Parathyroid adenoma (tissue), 2 donors: Measurements from ENCODE around the gene ABI3BP.

Experiments used
- H2AFZ ChIP-seq: fragments of 300-600 bp; sonication (generic); one replicate; pipeline ENCODE4 v1.7.0; 2017; ENCODE audit warnings: antibody characterized with exemption, mild to moderate bottlenecking
- H3K27ac ChIP-seq: fragments of 300-600 bp; sonication (generic); one replicate; pipeline ENCODE4 v1.7.0; 2017
- H3K27me3 ChIP-seq: fragments of 300-600 bp; sonication (generic); one replicate; pipeline ENCODE4 v1.7.0; 2017; ENCODE audit warnings: low read length; ENCODE audit not compliant: control insufficient read depth, insufficient read depth
- H3K36me3 ChIP-seq: fragments of 300-600 bp; sonication (generic); one replicate; pipeline ENCODE4 v1.7.0; 2017; ENCODE audit warnings: low read length; ENCODE audit not compliant: control insufficient read depth, insufficient read depth
- H3K4me1 ChIP-seq: fragments of 300-600 bp; sonication (generic); one replicate; pipeline ENCODE4 v1.7.0; 2017; ENCODE audit warnings: control low read depth
- H3K4me2 ChIP-seq: fragments of 300-600 bp; sonication (generic); one replicate; pipeline ENCODE4 v1.7.0; 2017; ENCODE audit warnings: low read length
- H3K4me3 ChIP-seq: fragments of 300-600 bp; sonication (generic); one replicate; pipeline ENCODE4 v1.7.0; 2017; ENCODE audit warnings: low read depth, low read length
- H3K79me2 ChIP-seq: fragments of 300-600 bp; sonication (generic); one replicate; pipeline ENCODE4 v1.7.0; 2017; ENCODE audit warnings: control low read depth
- H3K9ac ChIP-seq: fragments of 300-600 bp; sonication (generic); one replicate; pipeline ENCODE4 v1.7.0; 2017; ENCODE audit warnings: mild to moderate bottlenecking
- H3K9me3 ChIP-seq: fragments of 300-600 bp; sonication (generic); one replicate; pipeline ENCODE4 v1.7.0; 2017; ENCODE audit warnings: low read length; ENCODE audit not compliant: control insufficient read depth
- CTCF ChIP-seq: fragments of 300-600 bp; sonication (generic); IDR thresholded peaks from one replicate; pipeline ENCODE4 v1.7.0; 2017; ENCODE audit warnings: antibody characterized with exemption, mild to moderate bottlenecking
- donor health status: primary hyperparathyroidism.

ABI3BP gene

GRCh38 chr3:100709842-100710260 is 283.4 kb downstream of the ABI3BP start:
- peaks cover 5% of the 10 kb centered on the region for H3K4me1 ChIP-seq
- H3K4me2 ChIP-seq, result peak overlapping the region; percentile 77
- peak overlapping the region; percentile 73 for H3K4me3 ChIP-seq
- peak overlapping the region; percentile 58 for H3K9ac ChIP-seq
- H3K9me3 ChIP-seq, result no peaks in the 10 kb centered on the region
- peaks cover 27% of the 10 kb centered on the region for H3K79me2 ChIP-seq
- H2AFZ ChIP-seq, result peak overlapping the region; percentile 68
- no peak for TF ChIP-seq CTCF
- H3K36me3 ChIP-seq, result no peaks in the 10 kb centered on the region
- no peaks in the 10 kb centered on the region for H3K27me3 ChIP-seq
- peak overlapping the region; percentile 90 for H3K27ac ChIP-seq

- TF ChIP-seq CTCF, result no peak
- Histone ChIP-seq H3K36me3 (no peaks in the 10 kb centered on the region), H3K4me2 (peak within 1 kb of the TSS; percentile 89), H3K27me3 (no peaks in the 10 kb centered on the region), H3K4me3 (peak within 1 kb of the TSS; percentile 73), H3K9me3 (no peaks in the 10 kb centered on the region), H3K4me1 (peaks cover 5% of the 10 kb centered on the region), H2AFZ (peak within 1 kb of the TSS; percentile 89), H3K27ac (peak within 1 kb of the TSS; percentile 90), H3K79me2 (peaks cover 27% of the 10 kb centered on the region), H3K9ac (peak within 1 kb of the TSS; percentile 58)
These were observed 284.0 kb downstream of the ABI3BP start, which contains the start of gene TFG for GRCh38 chr3:100708989-100709841. Gene TFG, plus strand, starts transcription at chr3:100709494. Its CDS starts 4,192 bp downstream, at chr3:100713686.

- Histone ChIP-seq H2AFZ (peak overlapping the region; percentile 89), H3K4me2 (peak overlapping the region; percentile 89), H3K9ac (no peak overlapping the region), H3K79me2 (peaks cover 27% of the 10 kb centered on the region), H3K9me3 (no peaks in the 10 kb centered on the region), H3K4me3 (peak overlapping the region; percentile 73), H3K4me1 (peaks cover 5% of the 10 kb centered on the region), H3K27me3 (no peaks in the 10 kb centered on the region), H3K36me3 (no peaks in the 10 kb centered on the region), H3K27ac (peak overlapping the region; percentile 90)
- no peak for TF ChIP-seq CTCF
These were observed 284.6 kb downstream of the ABI3BP start for GRCh38 chr3:100708644-100708988.

- Histone ChIP-seq H3K79me2 (peaks cover 15% of the 10 kb centered on the region), H3K4me1 (no peaks in the 10 kb centered on the region), H3K9me3 (no peaks in the 10 kb centered on the region), H3K27me3 (no peaks in the 10 kb centered on the region), H2AFZ (no peak overlapping the region), H3K27ac (no peak overlapping the region), H3K4me3 (no peak overlapping the region), H3K36me3 (no peaks in the 10 kb centered on the region), H3K4me2 (no peak overlapping the region), H3K9ac (no peak overlapping the region)
- TF ChIP-seq CTCF, result no peak
These were observed 286.9 kb downstream of the ABI3BP start for GRCh38 chr3:100706365-100706764.
